PC-9 (cell line): Measurements from ENCODE around the gene TKT.

Experiments
- CTCF ChIP-seq: fragments of 200-600 bp; sonication (generic); conservative IDR thresholded peaks from 2 replicates; pipeline ENCODE4 v1.6.1; 2017; ENCODE audit warnings: mixed run types, antibody characterized with exemption, mild to moderate bottlenecking, moderate library complexity
- EZH2 ChIP-seq: fragments of 200-600 bp; sonication (generic); IDR thresholded peaks from 2 replicates; pipeline ENCODE4 v1.8.0; 2017; ENCODE audit warnings: antibody characterized with exemption, low read depth

DNA sequence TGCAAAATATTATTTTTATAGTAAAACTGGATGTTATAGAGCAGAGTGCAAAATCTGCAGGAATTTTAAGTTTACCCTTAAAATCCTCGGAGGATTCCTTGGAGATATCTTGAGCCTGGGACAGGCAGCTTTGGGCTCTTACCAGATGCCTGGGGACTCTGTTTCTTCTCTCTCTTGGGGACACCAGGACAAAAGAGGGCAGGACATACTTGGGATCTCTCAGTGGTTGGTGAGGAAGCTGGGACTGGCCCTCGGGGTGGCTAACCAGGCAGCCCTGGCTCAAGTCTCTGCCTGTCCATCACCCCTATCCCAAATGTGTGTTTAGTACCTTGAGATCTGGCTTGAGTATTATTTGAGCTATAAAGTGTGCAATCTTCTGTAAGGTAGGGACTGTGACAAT, 38.6 kb downstream of the TKT start:
- TF ChIP-seq CTCF: no peak
- TF ChIP-seq EZH2: no peak
